ENCODE data around the gene MXD4. TPM values are rescaled to one million over a fixed set of nuclear protein-coding genes. Genes with fewer than 3 reads are reported as not detected.
"Not testable (repeated sequence)": the region's sequence is repeated elsewhere in the genome, so short reads cannot be mapped to it uniquely, and the experiment has no call there.

Gene MXD4
- total RNA-seq, 4 donors from 2014 or later = 38.8 to 86.4 (median 59.2) TPM

DNA sequence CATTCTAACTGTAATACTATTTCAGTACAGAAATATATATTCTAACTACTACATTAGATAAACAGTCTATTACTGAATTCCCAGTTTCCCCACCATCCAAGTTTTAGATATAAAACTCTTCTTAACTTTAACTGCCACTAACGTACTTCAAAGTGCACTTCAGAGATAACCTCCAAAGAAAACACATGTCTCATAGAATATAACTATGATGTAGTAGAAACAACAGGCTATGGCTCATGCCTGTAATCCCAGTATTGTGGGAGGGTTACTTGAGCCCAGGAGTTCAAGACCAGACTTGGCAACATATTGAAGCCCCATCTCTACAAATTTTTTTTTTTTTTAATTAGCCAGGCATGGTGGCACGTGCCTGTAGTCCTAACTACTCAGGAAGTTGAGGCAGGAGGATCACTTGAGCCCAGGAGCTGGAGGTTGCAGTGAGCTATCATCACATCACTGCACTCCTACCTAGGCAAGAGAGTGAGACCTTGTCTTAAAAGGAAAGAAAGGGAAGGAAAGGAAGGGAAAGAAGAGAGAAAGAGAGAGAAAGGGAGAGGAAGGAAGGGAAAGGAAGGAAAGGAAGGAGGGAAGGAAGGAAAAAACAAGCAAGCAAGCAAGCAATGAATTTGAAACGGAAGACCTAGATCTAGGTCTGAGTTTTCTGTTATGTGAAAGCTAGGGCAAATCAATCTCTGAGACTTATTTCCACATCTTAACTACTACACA, 24.8 kb downstream of the MXD4 start:
- intact Hi-C loops (cut with DNase I) = no loop called here
- Histone ChIP-seq H3K4me3 (no peak overlapping the region), H3K27me3 (no peaks in the 10 kb centered on the region), H3K4me1 (peaks cover 32 to 50% (median 46%) of the 10 kb centered on the region in 4 donors), H3K27ac (replicated peaks in 1 of 4) (no peak overlapping the region), H3K36me3 (peaks cover 0 to 45% (median 27%) of the 10 kb centered on the region in 4 donors), H3K9me3 (no peaks in the 10 kb centered on the region)
- WGBS = 47% methylated on average over 3 of the region's 3 CpGs
- no peak for DNase-seq (ENCODE audit: extremely low spot score)
- TF ChIP-seq EP300 (IDR thresholded peaks at IDR 0.05) (no peak), CTCF (IDR thresholded peaks at IDR 0.05) (no peak), POLR2AphosphoS5 (IDR thresholded peaks at IDR 0.05) (no peak), POLR2A (IDR thresholded peaks at IDR 0.05; ENCODE audit: low read depth) (no peak)

GRCh38 chr4:2231082-2231481, 30.8 kb downstream of the MXD4 start:
- Histone ChIP-seq H3K27me3 (no peaks in the 10 kb centered on the region), H3K4me3 (no peak overlapping the region), H3K9me3 (no peaks in the 10 kb centered on the region), H3K4me1 (no peaks in the 10 kb centered on the region), H3K36me3 (peaks cover 0 to 47% (median 33%) of the 10 kb centered on the region in 4 donors), H3K27ac (replicated peaks in 1 of 4) (no peak overlapping the region)
- 96% methylated on average over 6 of the region's 6 CpGs for WGBS
- no peak for TF ChIP-seq EP300 (IDR thresholded peaks at IDR 0.05)
- TF ChIP-seq POLR2AphosphoS5 (IDR thresholded peaks at IDR 0.05) = no peak
- TF ChIP-seq POLR2A (IDR thresholded peaks at IDR 0.05; ENCODE audit: low read depth) = no peak
- no peak for TF ChIP-seq CTCF (IDR thresholded peaks at IDR 0.05)
- intact Hi-C loops (cut with DNase I) = no loop called here
- DNase-seq (ENCODE audit: extremely low spot score) = no peak

GRCh38 chr4:2226261-2226660, 35.6 kb downstream of the MXD4 start:
- intact Hi-C loops (cut with DNase I) = no loop called here
- H3K27ac ChIP-seq (replicated peaks in 1 of 4) = no peak overlapping the region
- no peaks in the 10 kb centered on the region for H3K27me3 ChIP-seq
- H3K4me1 ChIP-seq = no peaks in the 10 kb centered on the region
- H3K9me3 ChIP-seq = no peaks in the 10 kb centered on the region
- no peak for TF ChIP-seq EP300 (IDR thresholded peaks at IDR 0.05)
- TF ChIP-seq POLR2A (IDR thresholded peaks at IDR 0.05; ENCODE audit: low read depth) = no peak
- no peak for TF ChIP-seq POLR2AphosphoS5 (IDR thresholded peaks at IDR 0.05)
- no peak for TF ChIP-seq CTCF (IDR thresholded peaks at IDR 0.05)
- peaks cover 0 to 39% (median 20%) of the 10 kb centered on the region in 4 donors for H3K36me3 ChIP-seq
- WGBS = 82% methylated on average over 2 of the region's 2 CpGs
- DNase-seq (ENCODE audit: extremely low spot score) = no peak
- H3K4me3 ChIP-seq = no peak overlapping the region

GRCh38 chr4:2222838-2223237, 39.1 kb downstream of the MXD4 start:
- 96% methylated on average over 2 of the region's 2 CpGs for WGBS
- intact Hi-C loops (cut with DNase I) = no loop called here
- Histone ChIP-seq H3K36me3 (peaks cover 0 to 34% (median 15%) of the 10 kb centered on the region in 4 donors), H3K4me3 (no peak overlapping the region), H3K4me1 (peaks cover 0 to 9% (median 2%) of the 10 kb centered on the region in 4 donors), H3K27me3 (no peaks in the 10 kb centered on the region), H3K27ac (replicated peaks in 1 of 4) (no peak overlapping the region), H3K9me3 (no peaks in the 10 kb centered on the region)
- no peak for DNase-seq (ENCODE audit: extremely low spot score)
- no peak for TF ChIP-seq POLR2A (IDR thresholded peaks at IDR 0.05; ENCODE audit: low read depth)
- TF ChIP-seq CTCF (IDR thresholded peaks at IDR 0.05) = no peak
- no peak for TF ChIP-seq POLR2AphosphoS5 (IDR thresholded peaks at IDR 0.05)
- TF ChIP-seq EP300 (IDR thresholded peaks at IDR 0.05) = no peak

DNA sequence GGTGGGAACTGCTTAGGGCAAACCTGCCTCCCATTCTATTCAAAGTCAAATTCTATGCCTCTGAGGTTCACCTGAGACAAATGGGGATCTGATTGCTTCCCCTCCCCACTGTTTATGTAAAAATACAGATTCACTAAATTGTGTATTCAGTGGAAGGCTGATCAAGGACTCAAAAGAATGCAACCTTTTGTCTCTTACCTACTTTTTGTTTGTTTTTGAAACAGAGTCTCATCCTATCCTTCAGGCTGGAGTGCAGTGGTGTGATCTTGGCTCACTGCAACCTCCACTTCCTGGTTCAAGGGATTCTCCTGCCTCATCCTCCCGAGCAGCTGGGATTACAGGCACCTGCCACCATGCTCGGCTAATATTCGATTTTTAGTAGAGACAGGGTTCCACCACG, 40.5 kb downstream of the MXD4 start:
- not testable (repeated sequence) for H3K4me1 ChIP-seq; H3K27me3 ChIP-seq; H3K9me3 ChIP-seq; H3K27ac ChIP-seq (replicated peaks in 1 of 4); H3K4me3 ChIP-seq; DNase-seq (ENCODE audit: extremely low spot score)
- WGBS = 65% methylated on average over 4 of the region's 4 CpGs
- peaks cover 0 to 25% (median 15%) of the 10 kb centered on the region in 4 donors for H3K36me3 ChIP-seq
- intact Hi-C loops (cut with DNase I) = loop anchor here (2.0 kb wide), 1 partner anchor 241 kb away; no protein-coding TSS in a partner anchor

Data from esophagus muscularis mucosa (tissue), 4 donors.